Measurements from ENCODE around the gene POLR1H.

The POLR1H gene

GRCh38 chr6:30113003-30113759 lies 52.1 kb downstream of the POLR1H start, which contains the start of gene TRIM31:
Gene TRIM31 (minus strand): TSS chr6:30113090. CDS start chr6:30112805, 285 bp downstream.
- peaks cover 21% of the 10 kb centered on the region for H3K27me3 ChIP-seq (ENCODE audit: low read depth, low read length)
- peak within 1 kb of the TSS; percentile 58 for H3K27ac ChIP-seq (ENCODE audit: low read length)
- H3K36me3 ChIP-seq (ENCODE audit: control insufficient read depth in 1 of 2, insufficient read depth in 2 of 2, low read length in 2 of 2) = no peaks in the 10 kb centered on the region
- H3K4me3 ChIP-seq (ENCODE audit: low read depth in 1 of 2, low read length in 2 of 2) = peak within 1 kb of the TSS in 1 of 2 donors; percentile 48
- H3K4me1 ChIP-seq (ENCODE audit: control insufficient read depth in 1 of 2, insufficient read depth in 2 of 2, low read length in 2 of 2) = no peaks in the 10 kb centered on the region
- no peaks in the 10 kb centered on the region for H3K9me3 ChIP-seq (ENCODE audit: control insufficient read depth in 1 of 2, low read length in 2 of 2)

- H3K4me3 ChIP-seq (ENCODE audit: low read depth in 1 of 2, low read length in 2 of 2) = no peak overlapping the region
Observed at GRCh38 chr6:30113841-30114240, 52.8 kb downstream of the POLR1H start.

More at GRCh38 chr6:30113841-30114240, 52.8 kb downstream of the POLR1H start:
- Histone ChIP-seq H3K9me3 (ENCODE audit: control insufficient read depth in 1 of 2, low read length in 2 of 2) (no peaks in the 10 kb centered on the region), H3K36me3 (ENCODE audit: control insufficient read depth in 1 of 2, insufficient read depth in 2 of 2, low read length in 2 of 2) (no peaks in the 10 kb centered on the region), H3K27ac (ENCODE audit: low read length) (peak overlapping the region; percentile 40), H3K27me3 (ENCODE audit: low read depth, low read length) (peaks cover 21% of the 10 kb centered on the region), H3K4me1 (ENCODE audit: control insufficient read depth in 1 of 2, insufficient read depth in 2 of 2, low read length in 2 of 2) (no peaks in the 10 kb centered on the region)

Measured in muscle layer of duodenum (tissue), 2 donors.